ENCODE data around the gene TTLL9. TPM values are rescaled to one million over a fixed set of nuclear protein-coding genes. Genes with fewer than 3 reads are reported as not detected.
A peak's percentile ranks its signal among the peaks of the same experiment; 100 is the strongest.

TTLL9 gene
- total and polyA plus RNA-seq, 10 of the 15 experiments (the other 5 are each of a cell fraction or from before 2014, with no cell fraction given), result 0.03 to 0.77 (median 0.11) TPM; not detected in 2

- TF ChIP-seq MLLT1 (IDR thresholded peaks at IDR 0.05) (0 out of 2 replicates have a peak, but pooled peaks have one; percentile 31), SMC3 (IDR thresholded peaks at IDR 0.05; ENCODE audit: borderline replicate concordance, low read length) (no peak), E2F8 (IDR thresholded peaks at IDR 0.05; ENCODE audit: low read depth, partially characterized antibody) (peak; percentile 51), MEF2B (IDR thresholded peaks at IDR 0.05; ENCODE audit: partially characterized antibody, poor library complexity, severe bottlenecking) (peak; percentile 56)
These were observed 538 bp downstream of the TTLL9 start (continued) for GRCh38 chr20:31870726-31871617.

GRCh38 chr20:31871618-31871954, 1.2 kb downstream of the TTLL9 start:
- Histone ChIP-seq H3K4me3 (no peak overlapping the region), H3K9ac (ENCODE audit: control insufficient read depth, insufficient read depth, low read length) (no peak overlapping the region), H3K27ac (ENCODE audit: control insufficient read depth, insufficient read depth) (no peak overlapping the region), H2AFZ (ENCODE audit: control insufficient read depth, low read depth, low read length) (no peak overlapping the region), H3K4me1 (ENCODE audit: control insufficient read depth, insufficient read depth, low read length) (peaks cover 13% of the 10 kb centered on the region), H3K4me2 (ENCODE audit: control insufficient read depth, insufficient read depth) (no peak overlapping the region), H3K9me3 (replicated peaks; ENCODE audit: control insufficient read depth, insufficient read depth, low read length) (no peaks in the 10 kb centered on the region), H3K79me2 (ENCODE audit: control insufficient read depth, insufficient read depth, low read length) (no peaks in the 10 kb centered on the region), H3K27me3 (replicated peaks in 1 of 2; ENCODE audit: control insufficient read depth in 2 of 2, insufficient read depth in 2 of 2, low read length in 1 of 2) (peaks cover 6 to 13% of the 10 kb centered on the region in 2 experiments), H3K36me3 (ENCODE audit: control insufficient read depth in 2 of 2, insufficient read depth in 2 of 2, low read length in 1 of 2) (no peaks in the 10 kb centered on the region), H4K20me1 (ENCODE audit: control insufficient read depth, insufficient read depth) (no peaks in the 10 kb centered on the region)
- ChIA-PET CTCF (interaction anchor here (0.9 to 4.0 kb wide), 8 partner anchors 9 to 163 kb away, joined by 3 to 26 read pairs (median 6); partner anchors contain the start of gene PDRG1), SMC1A (ENCODE audit: uncharacterized antibody, unreplicated experiment) (interaction anchor here (0.6 to 4.2 kb wide), 9 partner anchors 9 to 80 kb away, joined by 3 to 16 read pairs (median 3); partner anchors contain the start of gene PDRG1), POLR2A (interaction anchor here (0.6 to 6.1 kb wide), 7 partner anchors 8 to 170 kb away, joined by 3 to 31 read pairs (median 4); no protein-coding TSS in a partner anchor), RAD21 (ENCODE audit: unreplicated experiment) (interaction anchor here (0.9 to 2.0 kb wide), 6 partner anchors 8 to 80 kb away, joined by 3 to 7 read pairs (median 4); partner anchors contain the start of gene PDRG1)
- in situ Hi-C loops (cut with MboI) (no loop called here), intact Hi-C loops (cut with micrococcal nuclease; ENCODE audit: unreplicated experiment) (no loop called here)
- no TSS peak for BruUV-seq (replicated peaks)
- FAIRE-seq (no peak), DNase-seq (ENCODE audit: low read depth, low spot score) (no peak), ATAC-seq (no peak)
- 43% methylated on average over 1 of the region's 1 CpG for WGBS (ENCODE audit: insufficient coverage, insufficient replicate concordance, low lambda C conversion rate, missing lambda C conversion rate)
- TF ChIP-seq SMAD5 (IDR thresholded peaks at IDR 0.05; ENCODE audit: low read depth) (no peak), ELK1 (IDR thresholded peaks at IDR 0.05; ENCODE audit: low read depth, low read length) (no peak), NR2C2 (IDR thresholded peaks at IDR 0.05; ENCODE audit: borderline replicate concordance, control insufficient read depth, insufficient read length, low read depth) (no peak), E2F8 (IDR thresholded peaks at IDR 0.05; ENCODE audit: low read depth, partially characterized antibody) (no peak), MXI1 (IDR thresholded peaks at IDR 0.05; ENCODE audit: low read depth, low read length) (no peak), ZNF622 (IDR thresholded peaks at IDR 0.05) (no peak), ATF3 (IDR thresholded peaks at IDR 0.05; ENCODE audit: borderline replicate concordance, extremely low read depth, low read depth, low read length) (no peak), YY1 (IDR thresholded peaks at IDR 0.05; ENCODE audit: low read depth, low read length) (no peak)
